H1 (cell line): ENCODE measurements around the gene UBAP1.

ENCODE experiments used
- EP300 ChIP-seq, 2 experiments: IDR thresholded peaks; 1 replicate in 1 of 2; 2 replicates in 1 of 2; pipeline ENCODE4 v1.6.1; 2011 to 2012; ENCODE audit warnings: low read depth in 2 of 2, low read length in 2 of 2, mild to moderate bottlenecking in 2 of 2, borderline replicate concordance in 1 of 2, inconsistent platforms in 1 of 2, moderate library complexity in 1 of 2
- POLR2A ChIP-seq, 2 experiments: IDR thresholded peaks; 1 replicate in 1 of 2; 2 replicates in 1 of 2; pipeline ENCODE4 v1.6.1; 2011; ENCODE audit warnings: low read depth in 2 of 2, low read length in 2 of 2, mild to moderate bottlenecking in 2 of 2; ENCODE audit errors: control extremely low read depth in 1 of 2
- POLR2AphosphoS5 ChIP-seq: IDR thresholded peaks from 2 replicates; pipeline ENCODE4 v1.6.1; 2011; ENCODE audit warnings: low read depth, low read length
- USF2 ChIP-seq: IDR thresholded peaks from 2 replicates; pipeline ENCODE4 v1.6.1; 2011; ENCODE audit warnings: low read length, improper control_type of control experiment
- ZNF274 ChIP-seq: IDR thresholded peaks from 2 replicates; pipeline ENCODE4 v1.7.0; 2012; ENCODE audit warnings: low read length, borderline replicate concordance; ENCODE audit errors: extremely low read depth
- TF ChIP-seq, protein P1 (sequence below), 3 experiments: IDR thresholded peaks; 1 replicate in 2 of 3; 2 replicates in 1 of 3; pipeline versions ENCODE4 v1.5.1 to v1.6.1; 2011; ENCODE audit warnings: low read length in 3 of 3, mild to moderate bottlenecking in 3 of 3, inconsistent platforms in 2 of 3, low read depth in 1 of 3, moderate library complexity in 1 of 3; ENCODE audit not compliant: insufficient read depth in 1 of 3; ENCODE audit errors: control extremely low read depth in 1 of 3

GRCh38 chr9:34133436-34133949 is 45.4 kb upstream of the UBAP1 start:
- TF ChIP-seq, protein P1, sequence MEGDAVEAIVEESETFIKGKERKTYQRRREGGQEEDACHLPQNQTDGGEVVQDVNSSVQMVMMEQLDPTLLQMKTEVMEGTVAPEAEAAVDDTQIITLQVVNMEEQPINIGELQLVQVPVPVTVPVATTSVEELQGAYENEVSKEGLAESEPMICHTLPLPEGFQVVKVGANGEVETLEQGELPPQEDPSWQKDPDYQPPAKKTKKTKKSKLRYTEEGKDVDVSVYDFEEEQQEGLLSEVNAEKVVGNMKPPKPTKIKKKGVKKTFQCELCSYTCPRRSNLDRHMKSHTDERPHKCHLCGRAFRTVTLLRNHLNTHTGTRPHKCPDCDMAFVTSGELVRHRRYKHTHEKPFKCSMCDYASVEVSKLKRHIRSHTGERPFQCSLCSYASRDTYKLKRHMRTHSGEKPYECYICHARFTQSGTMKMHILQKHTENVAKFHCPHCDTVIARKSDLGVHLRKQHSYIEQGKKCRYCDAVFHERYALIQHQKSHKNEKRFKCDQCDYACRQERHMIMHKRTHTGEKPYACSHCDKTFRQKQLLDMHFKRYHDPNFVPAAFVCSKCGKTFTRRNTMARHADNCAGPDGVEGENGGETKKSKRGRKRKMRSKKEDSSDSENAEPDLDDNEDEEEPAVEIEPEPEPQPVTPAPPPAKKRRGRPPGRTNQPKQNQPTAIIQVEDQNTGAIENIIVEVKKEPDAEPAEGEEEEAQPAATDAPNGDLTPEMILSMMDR (IDR thresholded peaks at IDR 0.05; ENCODE audit: control extremely low read depth in 1 of 3, insufficient read depth in 1 of 3, low read depth in 1 of 3, low read length in 3 of 3), result no peak
- TF ChIP-seq POLR2AphosphoS5 (no peak), ZNF274 (no peak), POLR2A (IDR thresholded peaks at IDR 0.05; ENCODE audit: control extremely low read depth in 1 of 2, low read depth in 2 of 2, low read length in 2 of 2) (no peak), USF2 (no peak), EP300 (IDR thresholded peaks at IDR 0.05; ENCODE audit: borderline replicate concordance in 1 of 2, low read depth in 2 of 2, low read length in 2 of 2) (no peak)
